Measurements from ENCODE around the gene AGAP3. TPM values are rescaled to one million over a fixed set of nuclear protein-coding genes. Genes with fewer than 3 reads are reported as not detected.

The AGAP3 gene
- total RNA-seq, 4 donors from 2014 or later, result 49.0 to 75.2 (median 66.2) TPM

DNA sequence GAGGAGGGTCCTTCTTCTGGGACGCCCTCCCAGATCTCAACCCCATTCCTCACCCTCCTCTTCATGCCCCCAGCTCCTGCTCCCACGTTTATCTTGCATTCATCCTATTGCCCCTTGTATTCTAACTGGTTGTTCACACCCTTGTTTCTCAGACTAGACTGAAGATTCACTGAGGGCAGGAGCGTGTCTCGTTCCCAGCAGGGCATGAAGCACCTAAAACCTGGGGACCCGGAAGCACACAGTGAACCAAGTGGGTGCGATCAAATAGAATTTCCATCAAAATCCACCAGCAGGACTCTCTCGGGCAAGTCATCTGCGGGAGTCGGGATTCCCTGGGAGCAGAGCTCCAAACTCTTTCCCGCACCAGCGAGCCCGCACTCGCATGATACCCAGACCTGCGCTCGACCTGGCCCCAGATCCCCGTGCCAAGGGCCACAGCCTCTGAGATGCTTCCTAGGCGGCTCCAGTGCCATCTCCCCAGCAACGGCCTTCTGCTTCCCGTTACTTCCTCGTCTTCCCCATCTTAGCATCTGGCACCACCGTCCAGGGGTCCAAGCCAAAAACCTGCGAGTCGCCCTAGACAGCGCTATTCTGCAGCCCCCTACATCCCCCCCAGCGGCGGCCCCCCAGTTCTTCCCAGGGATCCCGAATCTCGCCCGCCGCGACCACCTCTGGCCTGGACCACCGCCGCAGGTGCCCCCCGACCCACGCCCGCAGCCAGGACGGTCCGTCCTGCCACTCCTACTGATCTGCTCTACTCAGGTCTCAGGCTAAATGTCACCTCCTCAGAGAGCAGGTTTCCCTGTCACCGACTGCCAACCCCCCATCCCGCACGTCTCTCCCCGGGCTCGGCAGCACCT is 87.3 kb downstream of the AGAP3 start:
- intact Hi-C loops (cut with DNase I), result loop anchor here (2.0 to 10.0 kb wide), 2 partner anchors 53 to 131 kb away; no protein-coding TSS in a partner anchor
- Histone ChIP-seq H3K27me3 (no peaks in the 10 kb centered on the region), H3K9me3 (no peaks in the 10 kb centered on the region), H3K4me3 (replicated peaks in 1 of 3) (no peak overlapping the region), H3K4me1 (no peaks in the 10 kb centered on the region), H3K27ac (no peak overlapping the region), H3K36me3 (no peaks in the 10 kb centered on the region)
- TF ChIP-seq CTCF (IDR thresholded peaks at IDR 0.05) (no peak), POLR2A (IDR thresholded peaks at IDR 0.05) (no peak)
- WGBS, 2 donors, result 84% methylated on average over 36 to 43 of the region's 43 CpGs
- DNase-seq, result no peak

- H3K4me3 ChIP-seq (replicated peaks in 1 of 3), result no peak overlapping the region
- 53 to 73% methylated on average over 39 to 54 of the region's 77 CpGs for WGBS, 2 donors
- no peaks in the 10 kb centered on the region for H3K9me3 ChIP-seq
- no peaks in the 10 kb centered on the region for H3K36me3 ChIP-seq
- H3K27ac ChIP-seq, result no peak overlapping the region
- no peaks in the 10 kb centered on the region for H3K4me1 ChIP-seq
- no peak for TF ChIP-seq POLR2A (IDR thresholded peaks at IDR 0.05)
- no peak for TF ChIP-seq CTCF (IDR thresholded peaks at IDR 0.05)
- no peaks in the 10 kb centered on the region for H3K27me3 ChIP-seq
- intact Hi-C loops (cut with DNase I), result loop anchor here (2.0 to 10.0 kb wide), 2 partner anchors 54 to 130 kb away; no protein-coding TSS in a partner anchor
- peak in 1 of 2 donors; percentile 37 for DNase-seq
These were observed 88.2 kb downstream of the AGAP3 start for GRCh38 chr7:151174246-151175046.

GRCh38 chr7:151175047-151175792 is 88.9 kb downstream of the AGAP3 start:
- H3K27ac ChIP-seq, result no peak overlapping the region
- H3K4me1 ChIP-seq, result no peaks in the 10 kb centered on the region
- no peaks in the 10 kb centered on the region for H3K9me3 ChIP-seq
- no peak overlapping the region for H3K4me3 ChIP-seq (replicated peaks in 1 of 3)
- WGBS, 2 donors, result 86 to 88% methylated on average over 13 to 16 of the region's 16 CpGs
- no peak for DNase-seq
- H3K36me3 ChIP-seq, result no peaks in the 10 kb centered on the region
- TF ChIP-seq CTCF (IDR thresholded peaks at IDR 0.05) (no peak), POLR2A (IDR thresholded peaks at IDR 0.05) (no peak)
- H3K27me3 ChIP-seq, result no peaks in the 10 kb centered on the region
- intact Hi-C loops (cut with DNase I), result loop anchor here (2.0 to 10.0 kb wide), 2 partner anchors 54 to 130 kb away; no protein-coding TSS in a partner anchor

GRCh38 chr7:151175793-151176311 is 89.6 kb downstream of the AGAP3 start:
- 71 to 85% methylated on average over 14 to 16 of the region's 23 CpGs for WGBS, 2 donors
- intact Hi-C loops (cut with DNase I), result loop anchor here (2.0 to 10.0 kb wide), 2 partner anchors 55 to 129 kb away; no protein-coding TSS in a partner anchor

DNA sequence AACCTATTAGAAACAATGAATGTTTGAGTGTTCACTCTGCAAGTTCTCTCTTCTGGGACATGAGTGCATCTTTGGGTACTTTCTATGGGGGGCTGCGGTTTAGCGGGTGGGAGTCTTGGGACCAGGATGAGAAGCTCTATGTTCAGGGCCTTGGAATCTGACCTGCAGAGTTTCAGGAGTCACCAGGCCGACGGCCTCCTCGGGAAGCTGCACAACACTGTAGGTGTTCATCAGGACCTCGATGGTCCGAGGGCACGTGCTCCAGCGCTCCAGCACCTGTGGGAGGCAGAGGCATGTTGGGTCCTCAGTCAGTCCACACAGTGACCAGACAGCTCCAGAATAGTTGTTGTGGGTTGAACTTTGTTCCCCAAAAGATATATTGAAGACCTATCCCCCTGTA is 90.1 kb downstream of the AGAP3 start:
- Histone ChIP-seq H3K27ac (no peak overlapping the region), H3K9me3 (no peaks in the 10 kb centered on the region), H3K4me3 (replicated peaks in 1 of 3) (no peak overlapping the region), H3K4me1 (no peaks in the 10 kb centered on the region), H3K36me3 (no peaks in the 10 kb centered on the region), H3K27me3 (no peaks in the 10 kb centered on the region)
- no peak for DNase-seq
- 88 to 91% methylated on average over 8 to 9 of the region's 9 CpGs for WGBS, 2 donors
- intact Hi-C loops (cut with DNase I), result loop anchor here (10.0 kb wide), 1 partner anchor 128 kb away; no protein-coding TSS in a partner anchor
- TF ChIP-seq CTCF (IDR thresholded peaks at IDR 0.05) (no peak), POLR2A (IDR thresholded peaks at IDR 0.05) (no peak)

More at GRCh38 chr7:151175793-151176311, 89.6 kb downstream of the AGAP3 start:
- no peak overlapping the region for H3K27ac ChIP-seq
- no peak overlapping the region for H3K4me3 ChIP-seq (replicated peaks in 1 of 3)
- no peaks in the 10 kb centered on the region for H3K4me1 ChIP-seq
- TF ChIP-seq POLR2A (IDR thresholded peaks at IDR 0.05), result no peak
- no peaks in the 10 kb centered on the region for H3K27me3 ChIP-seq
- DNase-seq, result no peak
- H3K9me3 ChIP-seq, result no peaks in the 10 kb centered on the region
- no peaks in the 10 kb centered on the region for H3K36me3 ChIP-seq
